ENCODE measurements around the gene BST2. TPM values are rescaled to one million over a fixed set of nuclear protein-coding genes. Genes with fewer than 3 reads are reported as not detected.
A peak's percentile ranks its signal among the peaks of the same experiment; 100 is the strongest.

The BST2 gene
- total and polyA plus RNA-seq, 9 of the 15 experiments (the other 6 are each of a cell fraction or from before 2014, with no cell fraction given) = 11.2 to 232 (median 151) TPM

- intact Hi-C loops (cut with micrococcal nuclease) (loop anchor here (1.0 kb wide), 2 partner anchors 40 to 92 kb away; no protein-coding TSS in a partner anchor), in situ Hi-C loops (cut with MboI) (loop anchor here (5.0 to 10.0 kb wide), 3 partner anchors 39 to 321 kb away; no protein-coding TSS in a partner anchor)
- no peaks in the 10 kb centered on the region for H3K27me3 ChIP-seq (ENCODE audit: control insufficient read depth in 2 of 2, insufficient read depth in 2 of 2, low read length in 2 of 2)
- H3K4me1 ChIP-seq (replicated peaks in 1 of 2; ENCODE audit: control insufficient read depth in 2 of 2, insufficient read depth in 2 of 2, low read length in 2 of 2) = peaks cover 7 to 15% of the 10 kb centered on the region in 2 experiments; a peak in 3 of 5 replicates
- no peak overlapping the region for H3K4me2 ChIP-seq (ENCODE audit: insufficient read depth, low read length)
- no peaks in the 10 kb centered on the region for H3K79me2 ChIP-seq (ENCODE audit: control insufficient read depth, insufficient read depth, low read length)
- H3K9me3 ChIP-seq (replicated peaks; ENCODE audit: control insufficient read depth, insufficient read depth, low read depth, low read length) = peaks cover 9% of the 10 kb centered on the region
- no peak overlapping the region for H3K4me3 ChIP-seq
- ChIA-PET POLR2A (interaction anchor here (0.6 to 2.5 kb wide), 3 partner anchors 20 to 473 kb away, joined by 3 to 7 read pairs (median 4); partner anchors contain the start of gene RPL18A), CTCF (ENCODE audit: low intra/inter-chr PET ratio) (interaction anchor here (0.6 to 1.8 kb wide), 6 partner anchors 39 to 364 kb away, joined by 3 to 5 read pairs (median 4); no protein-coding TSS in a partner anchor)
- 27% methylated on average over 17 of the region's 20 CpGs for WGBS (ENCODE audit: insufficient coverage, low coverage, missing lambda C conversion rate)
- no peaks in the 10 kb centered on the region for H3K9me1 ChIP-seq (ENCODE audit: control insufficient read depth, insufficient read depth, low read length)
- DNase-seq (ENCODE audit: extremely low read depth in 1 of 4, low spot score in 3 of 4) (peak; percentile 75 to 78 (median 76)), FAIRE-seq (peak; percentile 46), ATAC-seq (peak; percentile 80)
- H4K20me1 ChIP-seq (replicated peaks; ENCODE audit: control insufficient read depth, insufficient read depth, low read length) = no peaks in the 10 kb centered on the region
- no peak overlapping the region for H3K27ac ChIP-seq (ENCODE audit: extremely low read depth, low read depth, low read length)
- no peaks in the 10 kb centered on the region for H3K36me3 ChIP-seq (ENCODE audit: control insufficient read depth, insufficient read depth, low read length)
- peak overlapping the region in 1 of 2 experiments; percentile 43; a peak in 1 of 4 replicates for H3K9ac ChIP-seq (ENCODE audit: insufficient read depth in 1 of 2, low read depth in 2 of 2, low read length in 2 of 2)
- BruUV-seq (replicated peaks) = no TSS peak
- H2AFZ ChIP-seq (ENCODE audit: low read depth, low read length) = no peak overlapping the region
- TF ChIP-seq ZKSCAN1 (IDR thresholded peaks at IDR 0.05; ENCODE audit: low read depth, low read length) (no peak), MBD2 (IDR thresholded peaks at IDR 0.05; ENCODE audit: borderline replicate concordance, low read depth) (no peak), GABPB1 (CRISPR knock-in tag; IDR thresholded peaks at IDR 0.05) (no peak), FOXJ3 (CRISPR knock-in tag; IDR thresholded peaks at IDR 0.05) (no peak), DACH1 (IDR thresholded peaks at IDR 0.05; ENCODE audit: partially characterized antibody) (no peak), MGA (IDR thresholded peaks at IDR 0.05) (no peak), NBN (IDR thresholded peaks at IDR 0.05; ENCODE audit: low read depth) (no peak), GATAD2A (IDR thresholded peaks at IDR 0.05) (0 out of 2 replicates have a peak, but pooled peaks have one; percentile 50), SREBF1 (IDR thresholded peaks at IDR 0.05; ENCODE audit: borderline replicate concordance, low read depth, low read length) (no peak), ZNF143 (CRISPR knock-in tag; IDR thresholded peaks at IDR 0.05) (no peak), FOS (IDR thresholded peaks at IDR 0.05; ENCODE audit: extremely low read depth, insufficient read length) (no peak)
Measured at GRCh38 chr19:17385878-17386611, 19.4 kb downstream of the BST2 start.
